GM06990 (cell line): ENCODE results near the gene IFIT3.

Experiments
- DNase-seq: peaks from one replicate; pipeline ENCODE4 v3.0.0-alpha.2; 2011; ENCODE audit not compliant: insufficient read length; ENCODE audit errors: extremely low read depth
- H3K27me3 ChIP-seq: replicated peaks from 2 replicates; pipeline ENCODE4 v1.6.0; 2011; ENCODE audit warnings: low read length; ENCODE audit not compliant: control insufficient read depth, insufficient read depth
- H3K36me3 ChIP-seq: 2 replicates; pipeline ENCODE4 v1.5.1; 2011; ENCODE audit warnings: low read length; ENCODE audit not compliant: control insufficient read depth, insufficient read depth
- H3K4me3 ChIP-seq: replicated peaks from 2 replicates; pipeline ENCODE4 v1.5.1; 2011; ENCODE audit warnings: low read depth, mild to moderate bottlenecking, control low read depth, low read length
- CTCF ChIP-seq: IDR thresholded peaks from 2 replicates; pipeline ENCODE4 v1.5.1; 2011; ENCODE audit warnings: low read length, control low read depth, mild to moderate bottlenecking, inconsistent platforms; ENCODE audit not compliant: insufficient read depth, poor library complexity, severe bottlenecking

The IFIT3 gene

GRCh38 chr10:89363729-89364442 lies 36.1 kb downstream of the IFIT3 start:
- no peak overlapping the region for H3K4me3 ChIP-seq
- H3K27me3 ChIP-seq = no peaks in the 10 kb centered on the region

GRCh38 chr10:89364531-89364930 lies 36.7 kb downstream of the IFIT3 start:
- peak; percentile 16 for DNase-seq
- TF ChIP-seq CTCF = no peak
- Histone ChIP-seq H3K27me3 (no peaks in the 10 kb centered on the region), H3K36me3 (no peaks in the 10 kb centered on the region), H3K4me3 (no peak overlapping the region)

More at GRCh38 chr10:89363729-89364442, 36.1 kb downstream of the IFIT3 start:
- H3K36me3 ChIP-seq = no peaks in the 10 kb centered on the region
- TF ChIP-seq CTCF = no peak
- peak; percentile 29 for DNase-seq

- H3K4me3 ChIP-seq = no peak overlapping the region
- no peak for TF ChIP-seq CTCF
- no peaks in the 10 kb centered on the region for H3K36me3 ChIP-seq
- H3K27me3 ChIP-seq = no peaks in the 10 kb centered on the region
- DNase-seq = peak; percentile 55
Observed at GRCh38 chr10:89367529-89367928, 39.7 kb downstream of the IFIT3 start.

- no peak for TF ChIP-seq CTCF
- DNase-seq = no peak
- no peak overlapping the region for H3K4me3 ChIP-seq
- H3K36me3 ChIP-seq = no peaks in the 10 kb centered on the region
- H3K27me3 ChIP-seq = no peaks in the 10 kb centered on the region
Observed at GRCh38 chr10:89368129-89368528, 40.3 kb downstream of the IFIT3 start.

GRCh38 chr10:89369156-89370105 lies 41.6 kb downstream of the IFIT3 start:
- no peak for DNase-seq
- Histone ChIP-seq H3K4me3 (no peak overlapping the region), H3K27me3 (no peaks in the 10 kb centered on the region), H3K36me3 (no peaks in the 10 kb centered on the region)
- peak; percentile 57 for TF ChIP-seq CTCF
